ENCODE data around the gene PHEX.

GRCh38 chrX:22015139-22015750, 16.9 kb upstream of the PHEX start:
- TF ChIP-seq EZH2 (IDR thresholded peaks at IDR 0.05; ENCODE audit: low read length): no peak
- TF ChIP-seq CTCF (optimal IDR thresholded peaks at IDR 0.05 in 1 of 3, IDR thresholded peaks at IDR 0.05 in 1 of 3, conservative IDR thresholded peaks at IDR 0.05 in 1 of 3; ENCODE audit: extremely low read depth in 1 of 3, insufficient read depth in 2 of 3, low read length in 3 of 3): no peak
